Stimulated activated CD4-positive, alpha-beta T cell treated with anti-CD3 and anti-CD28 coated beads, Interleukin-15, amount 100 ng/mL, for 24 hours (primary cell): ENCODE data around the gene GABRP.

Experiments
- DNase-seq: peaks from one replicate; pipeline ENCODE4 v3.0.0-alpha.2; 2020

GABRP gene

GRCh38 chr5:170861917-170862766 is 78.6 kb downstream of the GABRP start, which contains the start of gene RANBP17:
Gene RANBP17 (plus strand): TSS chr5:170862018.
- DNase-seq: peak; percentile 8

GRCh38 chr5:170863646-170864045 is 80.1 kb downstream of the GABRP start:
- DNase-seq: no peak
